ENCODE data around the gene CHSY1. TPM values are rescaled to one million over a fixed set of nuclear protein-coding genes. Genes with fewer than 3 reads are reported as not detected.

Gene CHSY1
- total and polyA plus RNA-seq, 2 of the 13 experiments (the other 11 are each of a cell fraction or from before 2014, with no cell fraction given): 13.3 to 13.7 TPM

GRCh38 chr15:101131489-101132389 lies 120.1 kb downstream of the CHSY1 start (continued):
- TF ChIP-seq CHD4 (IDR thresholded peaks at IDR 0.05; ENCODE audit: borderline replicate concordance, low read length) (no peak), GRHL1 (CRISPR knock-in tag; conservative IDR thresholded peaks at IDR 0.05) (no peak), RFX5 (IDR thresholded peaks at IDR 0.05; ENCODE audit: low read depth, low read length) (no peak), ZSCAN29 (CRISPR knock-in tag; conservative IDR thresholded peaks at IDR 0.05) (no peak), FOXA3 (CRISPR knock-in tag; IDR thresholded peaks at IDR 0.05) (peak; percentile 58; the same call in 1 of the 2 replicates), HNRNPUL1 (IDR thresholded peaks at IDR 0.05; ENCODE audit: low read depth, low read length) (no peak), THAP9 (CRISPR knock-in tag; IDR thresholded peaks at IDR 0.05; ENCODE audit: borderline replicate concordance) (no peak), CEBPB (IDR thresholded peaks at IDR 0.05; ENCODE audit: borderline replicate concordance, low read depth, low read length) (peak; percentile 92), ZNF691 (CRISPR knock-in tag; IDR thresholded peaks at IDR 0.05; ENCODE audit: borderline replicate concordance, low read depth) (no peak), TEAD2 (CRISPR knock-in tag; IDR thresholded peaks at IDR 0.05) (no peak), FOXA1 (IDR thresholded peaks at IDR 0.05) (no peak), FOXA1 (CRISPR knock-in tag; IDR thresholded peaks at IDR 0.05) (peak; percentile 49; the same call in 1 of the 2 replicates), MAFF (IDR thresholded peaks at IDR 0.05; ENCODE audit: low read depth, low read length) (peak; percentile 67), GMEB2 (CRISPR knock-in tag; IDR thresholded peaks at IDR 0.05; ENCODE audit: low read depth) (no peak), ATF4 (CRISPR knock-in tag; IDR thresholded peaks at IDR 0.05) (peak in 1 of 2 experiments; percentile 92; a peak in 2 of 4 replicates), ZNF720 (CRISPR knock-in tag; IDR thresholded peaks at IDR 0.05) (no peak), SOX6 (IDR thresholded peaks at IDR 0.05) (no peak), SOX6 (CRISPR knock-in tag; IDR thresholded peaks at IDR 0.05) (peak; percentile 14; the same call in 1 of the 2 replicates), TEAD3 (CRISPR knock-in tag; optimal IDR thresholded peaks at IDR 0.05; ENCODE audit: borderline replicate concordance) (peak; percentile 12), CEBPG (CRISPR knock-in tag; IDR thresholded peaks at IDR 0.05) (peak; percentile 84), REPIN1 (CRISPR knock-in tag; IDR thresholded peaks at IDR 0.05; ENCODE audit: borderline replicate concordance, low read depth) (no peak), KAT8 (CRISPR knock-in tag; IDR thresholded peaks at IDR 0.05) (no peak)

All from HepG2 (cell line).